ENCODE data around the gene CYB5D1. TPM values are rescaled to one million over a fixed set of nuclear protein-coding genes. Genes with fewer than 3 reads are reported as not detected.

Gene CYB5D1
- polyA plus RNA-seq, 1 donor from 2014 or later: 30.4 TPM

- no peak overlapping the region for H3K27ac ChIP-seq (ENCODE audit: low read length)
- no peaks in the 10 kb centered on the region for H3K27me3 ChIP-seq (ENCODE audit: insufficient read depth, low read depth, low read length)
- peaks cover 2% of the 10 kb centered on the region for H3F3A ChIP-seq (ENCODE audit: insufficient read depth, low read length, poor library complexity, severe bottlenecking)
- no peaks in the 10 kb centered on the region for H4K20me1 ChIP-seq (ENCODE audit: insufficient read depth)
- H3K4me3 ChIP-seq (ENCODE audit: low read length): no peak overlapping the region
- no peak for TF ChIP-seq REST (IDR thresholded peaks at IDR 0.05; ENCODE audit: borderline replicate concordance)
- no peak for TF ChIP-seq EZH2 (IDR thresholded peaks at IDR 0.05; ENCODE audit: borderline replicate concordance, insufficient read depth, low read length, poor library complexity, severe bottlenecking)
- TF ChIP-seq EP300 (conservative IDR thresholded peaks at IDR 0.05; ENCODE audit: poor library complexity, severe bottlenecking): no peak
- TF ChIP-seq SMC3 (conservative IDR thresholded peaks at IDR 0.05; ENCODE audit: poor library complexity): no peak
- TF ChIP-seq TAF1 (IDR thresholded peaks at IDR 0.05; ENCODE audit: low read depth): no peak
- TF ChIP-seq POLR2AphosphoS5 (IDR thresholded peaks at IDR 0.05): no peak
- TF ChIP-seq RAD21 (conservative IDR thresholded peaks at IDR 0.05): no peak
- no peak for TF ChIP-seq MXI1 (conservative IDR thresholded peaks at IDR 0.05; ENCODE audit: poor library complexity, severe bottlenecking)
- no peak for TF ChIP-seq CTCF (IDR thresholded peaks at IDR 0.05; ENCODE audit: poor library complexity, severe bottlenecking)
- H3K9me3 ChIP-seq (ENCODE audit: low read length): no peaks in the 10 kb centered on the region
- no peak overlapping the region for H3K9ac ChIP-seq (ENCODE audit: low read length)
- H3K4me2 ChIP-seq (ENCODE audit: low read length): no peak overlapping the region
- H2AFZ ChIP-seq (ENCODE audit: low read depth, low read length): no peak overlapping the region
- H3K9me2 ChIP-seq (ENCODE audit: insufficient read depth, low read length): no peaks in the 10 kb centered on the region
- H3K36me3 ChIP-seq (ENCODE audit: insufficient read depth, low read length): peaks cover 4% of the 10 kb centered on the region
- peaks cover 34% of the 10 kb centered on the region for H3K79me2 ChIP-seq (replicated peaks; ENCODE audit: insufficient read depth, low read length)
Observed at GRCh38 chr17:7893187-7893880, 35.5 kb downstream of the CYB5D1 start.

GRCh38 chr17:7894226-7894625, 36.4 kb downstream of the CYB5D1 start:
- H3K27ac ChIP-seq (ENCODE audit: low read length): no peak overlapping the region
- H3K79me2 ChIP-seq (replicated peaks; ENCODE audit: insufficient read depth, low read length): peaks cover 25% of the 10 kb centered on the region
- peaks cover 4% of the 10 kb centered on the region for H3K36me3 ChIP-seq (ENCODE audit: insufficient read depth, low read length)
- no peaks in the 10 kb centered on the region for H3K27me3 ChIP-seq (ENCODE audit: insufficient read depth, low read depth, low read length)
- TF ChIP-seq POLR2AphosphoS5 (IDR thresholded peaks at IDR 0.05): no peak
- no peak for TF ChIP-seq RAD21 (conservative IDR thresholded peaks at IDR 0.05)
- no peak for TF ChIP-seq EZH2 (IDR thresholded peaks at IDR 0.05; ENCODE audit: borderline replicate concordance, insufficient read depth, low read length, poor library complexity, severe bottlenecking)
- no peak for TF ChIP-seq CTCF (IDR thresholded peaks at IDR 0.05; ENCODE audit: poor library complexity, severe bottlenecking)
- TF ChIP-seq MXI1 (conservative IDR thresholded peaks at IDR 0.05; ENCODE audit: poor library complexity, severe bottlenecking): no peak
- TF ChIP-seq REST (IDR thresholded peaks at IDR 0.05; ENCODE audit: borderline replicate concordance): no peak
- H3K4me3 ChIP-seq (ENCODE audit: low read length): no peak overlapping the region
- no peak overlapping the region for H2AFZ ChIP-seq (ENCODE audit: low read depth, low read length)
- H3K9ac ChIP-seq (ENCODE audit: low read length): no peak overlapping the region
- H3K4me2 ChIP-seq (ENCODE audit: low read length): no peak overlapping the region
- H3K9me3 ChIP-seq (ENCODE audit: low read length): no peaks in the 10 kb centered on the region
- no peaks in the 10 kb centered on the region for H4K20me1 ChIP-seq (ENCODE audit: insufficient read depth)
- H3K9me2 ChIP-seq (ENCODE audit: insufficient read depth, low read length): no peaks in the 10 kb centered on the region
- no peaks in the 10 kb centered on the region for H3F3A ChIP-seq (ENCODE audit: insufficient read depth, low read length, poor library complexity, severe bottlenecking)

Measured in neural cell (in vitro differentiated cells).